Testis (tissue), 3 donors: Measurements from ENCODE around the gene MAP4K2. TPM values are rescaled to one million over a fixed set of nuclear protein-coding genes. Genes with fewer than 3 reads are reported as not detected.
A peak's percentile ranks its signal among the peaks of the same experiment; 100 is the strongest.

Experiments used
- DNase-seq: peaks from one replicate; pipeline ENCODE4 v3.0.0-alpha.2; 2019
- H3K27ac ChIP-seq, 2 donors: fragments of 200-600 bp; sonication (generic); one replicate each; pipeline ENCODE4 v1.5.1; 2019
- H3K27me3 ChIP-seq: fragments of 200-600 bp; sonication (generic); one replicate; pipeline ENCODE4 v1.5.1; 2019
- H3K36me3 ChIP-seq: fragments of 200-600 bp; sonication (generic); one replicate; pipeline ENCODE4 v1.5.1; 2017; ENCODE audit warnings: low read depth; ENCODE audit errors: missing control alignments
- H3K4me1 ChIP-seq: fragments of 200-600 bp; sonication (generic); one replicate; pipeline ENCODE4 v1.5.1; 2019
- H3K4me3 ChIP-seq, 2 donors: fragments of 200-600 bp; sonication (generic); one replicate each; pipeline ENCODE4 v1.5.1; 2017 to 2019
- H3K9me3 ChIP-seq: fragments of 200-600 bp; sonication (generic); one replicate; pipeline ENCODE4 v1.5.1; 2017
- CTCF ChIP-seq, 3 experiments: fragments of 450-650 bp in 2 of 3; fragments of 200-600 bp in 1 of 3; sonication (generic) in 1 of 3; IDR thresholded peaks; one replicate each; pipeline ENCODE4 v1.5.1; 2016 to 2019; ENCODE audit warnings: antibody characterized with exemption in 3 of 3, mild to moderate bottlenecking in 2 of 3, moderate library complexity in 1 of 3
- POLR2A ChIP-seq: fragments of 450-650 bp; IDR thresholded peaks from one replicate; pipeline ENCODE4 v1.6.1; 2017; ENCODE audit warnings: antibody characterized with exemption, mild to moderate bottlenecking, moderate library complexity
- WGBS, 2 donors: methylation state at CpG; one replicate each; pipeline ENCODE4 v1.1.5; 2018; 5-methylcytosine and 5-hydroxymethylcytosine counted together
- intact Hi-C: fragments of 100-400 bp; cut with DNase I; formaldehyde crosslinking; loops from one replicate; pipeline ENCODE4 v1.15.1; 2023; ENCODE audit warnings: low total_unique reads
- polyA plus RNA-seq: library from polyadenylated mRNA; stranded (reverse); fragments of 350-450 nt; fragmentation: Illumina TruSeq; extraction: RNeasy Lipid Tissue Mini Kit (QIAGEN cat#74804); gene quantifications from one replicate; pipeline ENCODE4 v1.2.3, GENCODE V29; 2014; ENCODE audit warnings: low read depth, low replicate concordance; ENCODE audit not compliant: insufficient read depth
- total RNA-seq, 2 donors: library from RNA; depleted of rRNA; stranded (reverse); fragments of >200 nt; gene quantifications; one replicate each; pipeline ENCODE4 v1.2.3, GENCODE V29; 2016

The MAP4K2 gene
- total and polyA plus RNA-seq, 3 donors from 2014 or later: 14.9 to 29.8 (median 27.7) TPM

- 66 to 71% methylated on average over 6 to 13 of the region's 13 CpGs for WGBS, 2 donors
- no peak for DNase-seq
- H3K36me3 ChIP-seq: no peaks in the 10 kb centered on the region
- no peak for TF ChIP-seq POLR2A
- no peak for TF ChIP-seq CTCF (IDR thresholded peaks at IDR 0.05)
- no peak overlapping the region for H3K4me3 ChIP-seq
- intact Hi-C loops: no loop called here
- H3K27me3 ChIP-seq: no peaks in the 10 kb centered on the region
- peaks cover 21% of the 10 kb centered on the region for H3K4me1 ChIP-seq
- no peaks in the 10 kb centered on the region for H3K9me3 ChIP-seq
- H3K27ac ChIP-seq: peak overlapping the region in 1 of 2 donors; percentile 41
Observed at GRCh38 chr11:64801561-64802369, 1.2 kb downstream of the MAP4K2 start.

- TF ChIP-seq CTCF (IDR thresholded peaks at IDR 0.05): no peak
- no peak for TF ChIP-seq POLR2A
- no peaks in the 10 kb centered on the region for H3K27me3 ChIP-seq
- peaks cover 21% of the 10 kb centered on the region for H3K4me1 ChIP-seq
- H3K4me3 ChIP-seq: no peak overlapping the region
- no peak overlapping the region for H3K27ac ChIP-seq
- no peaks in the 10 kb centered on the region for H3K9me3 ChIP-seq
- H3K36me3 ChIP-seq: no peaks in the 10 kb centered on the region
- intact Hi-C loops: no loop called here
- WGBS, 2 donors: 87% methylated on average over 9 of the region's 9 CpGs; no CpG with 5 or more reads in 1 of the 2 donors
- DNase-seq: no peak
Observed at GRCh38 chr11:64801158-64801464, 1.9 kb downstream of the MAP4K2 start.

- no peak overlapping the region for H3K4me3 ChIP-seq
- no peak for DNase-seq
- no peaks in the 10 kb centered on the region for H3K27me3 ChIP-seq
- H3K9me3 ChIP-seq: no peaks in the 10 kb centered on the region
- H3K27ac ChIP-seq: peak overlapping the region in 1 of 2 donors; percentile 7
- no peaks in the 10 kb centered on the region for H3K36me3 ChIP-seq
- WGBS, 2 donors: 71 to 80% methylated on average over 11 to 25 of the region's 26 CpGs
- H3K4me1 ChIP-seq: peaks cover 21% of the 10 kb centered on the region
- intact Hi-C loops: no loop called here
- TF ChIP-seq CTCF (IDR thresholded peaks at IDR 0.05): no peak
- TF ChIP-seq POLR2A: no peak
Observed at GRCh38 chr11:64800303-64801157, 2.5 kb downstream of the MAP4K2 start.

GRCh38 chr11:64799623-64800302 is 3.3 kb downstream of the MAP4K2 start:
- Histone ChIP-seq H3K4me1 (peaks cover 21% of the 10 kb centered on the region), H3K9me3 (no peaks in the 10 kb centered on the region), H3K4me3 (no peak overlapping the region), H3K27me3 (no peaks in the 10 kb centered on the region), H3K36me3 (no peaks in the 10 kb centered on the region), H3K27ac (peak overlapping the region in 1 of 2 donors; percentile 7)
- intact Hi-C loops: no loop called here
- no peak for DNase-seq
- 68 to 72% methylated on average over 14 of the region's 14 CpGs for WGBS, 2 donors
- no peak for TF ChIP-seq CTCF (IDR thresholded peaks at IDR 0.05)
- no peak for TF ChIP-seq POLR2A
